H1 (cell line): Measurements from ENCODE around the gene METTL25B. TPM values are rescaled to one million over a fixed set of nuclear protein-coding genes. Genes with fewer than 3 reads are reported as not detected.

Experiments
- CTCF ChIA-PET: fragments of 300-600 bp; sonication (Branson Sonifier 250); formaldehyde crosslinking; loops from one replicate; lab custom pipeline; 2021; ENCODE audit not compliant: partially characterized antibody; lab: Charles Lee
- POLR2A ChIA-PET: fragments of 300-600 bp; sonication (Branson Sonifier 250); formaldehyde crosslinking; loops from one replicate; lab custom pipeline; 2021; ENCODE audit warnings: inconsistent platforms; ENCODE audit not compliant: partially characterized antibody; lab: Charles Lee
- DNase-seq, 2 experiments: peaks; one replicate each; pipeline versions ENCODE4 v3.0.0 to v3.0.0-alpha.2; 2010 to 2022; ENCODE audit warnings: low spot score in 2 of 2, low read depth in 1 of 2, mixed read lengths in 1 of 2
- FAIRE-seq: peaks from 2 replicates; lab custom pipeline; 2011; peaks lifted over from hg19 to GRCh38; lab: Jason Lieb, UNC
- H2AFZ ChIP-seq: 2 replicates; pipeline ENCODE4 v1.8.1; 2012; ENCODE audit warnings: low read length, inconsistent platforms
- H2AK5ac ChIP-seq: 2 replicates; pipeline ENCODE4 v1.6.1; 2013; ENCODE audit warnings: low read depth, low read length
- H2BK120ac ChIP-seq: replicated peaks from 2 replicates; pipeline ENCODE3; 2013; ENCODE audit warnings: low read depth, low read length, inconsistent platforms
- H2BK12ac ChIP-seq: 2 replicates; pipeline ENCODE4 v1.6.1; 2013; ENCODE audit warnings: low read depth, low read length
- H2BK15ac ChIP-seq: 2 replicates; pipeline ENCODE4 v1.6.1; 2013; ENCODE audit warnings: low read length
- H2BK20ac ChIP-seq: 2 replicates; pipeline ENCODE4 v1.6.1; 2013; ENCODE audit warnings: low read length
- H2BK5ac ChIP-seq: 2 replicates; pipeline ENCODE4 v1.6.1; 2013; ENCODE audit warnings: low read depth, low read length
- H3K14ac ChIP-seq: 2 replicates; pipeline ENCODE4 v1.6.1; 2013; ENCODE audit warnings: inconsistent platforms; ENCODE audit not compliant: insufficient read length
- H3K18ac ChIP-seq: 2 replicates; pipeline ENCODE4 v1.6.1; 2013; ENCODE audit warnings: low read length; ENCODE audit errors: extremely low read depth
- H3K23ac ChIP-seq: 2 replicates; pipeline ENCODE4 v1.6.1; 2013; ENCODE audit warnings: inconsistent platforms; ENCODE audit not compliant: insufficient read length
- H3K23me2 ChIP-seq: 2 replicates; pipeline ENCODE4 v1.6.1; 2013; ENCODE audit warnings: low read depth, low read length
- H3K27ac ChIP-seq: 2 replicates; pipeline ENCODE4 v1.6.1; 2011; ENCODE audit warnings: low read depth, low read length, inconsistent platforms
- H3K27me3 ChIP-seq, 4 experiments: replicated peaks in 1 of 4; 1 replicate in 1 of 4; 2 replicates in 3 of 4; pipeline versions ENCODE4 v1.6.1 to v1.8.1; 2011 to 2013; ENCODE audit warnings: low read length in 3 of 4, mild to moderate bottlenecking in 3 of 4, inconsistent platforms in 2 of 4, mixed read lengths in 2 of 4, moderate library complexity in 1 of 4; ENCODE audit not compliant: control insufficient read depth in 3 of 4, insufficient read depth in 3 of 4; ENCODE audit errors: extremely low read depth in 1 of 4
- H3K36me3 ChIP-seq, 4 experiments: 2 replicates each; pipeline versions ENCODE4 v1.6.1 to v1.8.1; 2011 to 2013; ENCODE audit warnings: mild to moderate bottlenecking in 4 of 4, low read length in 3 of 4, moderate library complexity in 2 of 4, control low read depth in 1 of 4, inconsistent platforms in 1 of 4; ENCODE audit not compliant: insufficient read depth in 4 of 4, control insufficient read depth in 2 of 4
- H3K4ac ChIP-seq: replicated peaks from 2 replicates; pipeline ENCODE3; 2013; ENCODE audit warnings: low read length, low read depth, mixed read lengths, inconsistent platforms; ENCODE audit not compliant: insufficient read length
- H3K4me1 ChIP-seq, 4 experiments: replicated peaks in 1 of 4; 1 replicate in 1 of 4; 2 replicates in 3 of 4; pipeline versions ENCODE4 v1.6.1 to v1.8.1; 2011 to 2013; ENCODE audit warnings: low read length in 3 of 4, inconsistent platforms in 2 of 4, mixed read lengths in 1 of 4; ENCODE audit not compliant: insufficient read depth in 4 of 4, control insufficient read depth in 3 of 4
- H3K4me2 ChIP-seq, 2 experiments: 2 replicates each; pipeline versions ENCODE4 v1.6.1 to v1.8.1; 2011 to 2013; ENCODE audit warnings: low read depth in 2 of 2, low read length in 2 of 2, control low read depth in 1 of 2, inconsistent platforms in 1 of 2, mild to moderate bottlenecking in 1 of 2; ENCODE audit not compliant: insufficient read depth in 1 of 2
- H3K4me3 ChIP-seq, 4 experiments: fragments of 200-600, 300-600 bp in 1 of 4; sonication (generic), shearing (Covaris generic), sonication (Bioruptor Twin) in 1 of 4; 2 replicates each; pipeline versions ENCODE4 v1.5.1 to v1.8.1; 2011 to 2016; ENCODE audit warnings: low read length in 4 of 4, low read depth in 3 of 4, control low read depth in 2 of 4, inconsistent platforms in 2 of 4, mild to moderate bottlenecking in 2 of 4, mixed read lengths in 1 of 4, moderate library complexity in 1 of 4; ENCODE audit not compliant: insufficient read depth in 2 of 4; ENCODE audit errors: extremely low read depth in 1 of 4
- H3K56ac ChIP-seq: replicated peaks from 2 replicates; pipeline ENCODE3; 2013; ENCODE audit warnings: low read depth, mild to moderate bottlenecking, mixed read lengths, low read length, inconsistent platforms; ENCODE audit not compliant: insufficient read length
- H3K79me1 ChIP-seq: 2 replicates; pipeline ENCODE4 v1.6.1; 2013; ENCODE audit warnings: low read depth, low read length, control low read depth
- H3K79me2 ChIP-seq, 2 experiments: 2 replicates each; pipeline versions ENCODE4 v1.6.1 to v1.8.1; 2012 to 2013; ENCODE audit warnings: low read length in 2 of 2, mild to moderate bottlenecking in 2 of 2, inconsistent platforms in 1 of 2; ENCODE audit not compliant: insufficient read depth in 2 of 2, control insufficient read depth in 1 of 2
- H3K9ac ChIP-seq, 4 experiments: replicated peaks in 1 of 4; 1 replicate in 1 of 4; 2 replicates in 3 of 4; pipeline versions ENCODE4 v1.6.1 to v1.8.1; 2011 to 2013; ENCODE audit warnings: low read depth in 3 of 4, low read length in 3 of 4, control low read depth in 2 of 4, mild to moderate bottlenecking in 2 of 4, moderate library complexity in 2 of 4, inconsistent platforms in 1 of 4; ENCODE audit errors: extremely low read depth in 1 of 4
- H3K9me3 ChIP-seq, 2 experiments: 2 replicates each; pipeline versions ENCODE4 v1.6.1 to v1.8.1; 2012 to 2013; ENCODE audit warnings: mild to moderate bottlenecking in 2 of 2, moderate library complexity in 2 of 2, control low read depth in 1 of 2, inconsistent platforms in 1 of 2, low read depth in 1 of 2, low read length in 1 of 2, mixed read lengths in 1 of 2; ENCODE audit not compliant: insufficient read depth in 2 of 2
- H4K20me1 ChIP-seq, 2 experiments: replicated peaks in 1 of 2; 2 replicates each; pipeline versions ENCODE3 to v1.8.1; 2011 to 2013; ENCODE audit warnings: inconsistent platforms in 2 of 2, low read length in 2 of 2, mild to moderate bottlenecking in 1 of 2; ENCODE audit not compliant: insufficient read depth in 2 of 2, control insufficient read depth in 1 of 2
- H4K5ac ChIP-seq: 2 replicates; pipeline ENCODE4 v1.6.1; 2013; ENCODE audit warnings: low read length, low read depth, mixed read lengths, inconsistent platforms; ENCODE audit not compliant: insufficient read length
- H4K8ac ChIP-seq: 2 replicates; pipeline ENCODE4 v1.8.0; 2013; ENCODE audit warnings: mild to moderate bottlenecking, moderate library complexity, low read length, inconsistent platforms; ENCODE audit not compliant: insufficient read depth; ENCODE audit errors: extremely low read depth
- H4K91ac ChIP-seq: replicated peaks from 2 replicates; pipeline ENCODE3; 2013; ENCODE audit warnings: low read length, mixed read lengths, inconsistent platforms; ENCODE audit not compliant: insufficient read length
- WGBS, 2 experiments: shearing (Covaris generic) in 1 of 2; methylation state at CpG; one replicate each; pipeline versions ENCODE4 v1.1.6 to v1.1.7; 2013 to 2015; ENCODE audit warnings: low lambda C conversion rate in 2 of 2, mixed read lengths in 2 of 2, inconsistent platforms in 1 of 2, low coverage in 1 of 2, missing lambda C conversion rate in 1 of 2; ENCODE audit not compliant: insufficient replicate concordance in 2 of 2, insufficient coverage in 1 of 2, insufficient read length in 1 of 2; ENCODE audit errors: extremely low coverage in 1 of 2, missing lambda C conversion rate in 1 of 2; 5-methylcytosine and 5-hydroxymethylcytosine counted together
- polyA plus RNA-seq, 7 experiments: library from polyadenylated mRNA; depleted of rRNA in 3 of 7; stranded (reverse) in 5 of 7; unstranded in 2 of 7; fragments of >200 nt in 5 of 7; fragments of 200-250 nt in 2 of 7; gene quantifications; 1 replicate in 5 of 7; 2 replicates in 1 of 7; 4 replicates in 1 of 7; pipeline versions ENCODE4 v1.2.1 to v1.2.3, GENCODE V29; 2011 to 2013; ENCODE audit warnings: missing spikeins in 2 of 7, mixed read lengths in 2 of 7
- total RNA-seq: library from RNA; stranded (reverse); fragmentation: NEBNext Ultra II Directional; extraction: Animal tissue kit (Norgen Biotek cat#: 25700); gene quantifications from 2 replicates; pipeline ENCODE4 v1.2.1, GENCODE V29; 2021

METTL25B gene
- total and polyA plus RNA-seq, 2 of the 8 experiments (the other 6 are each of a cell fraction or from before 2014, with no cell fraction given): 28.4 to 30.1 TPM

- Histone ChIP-seq H2BK12ac (peak overlapping the region; percentile 78), H3K79me2 (no peaks in the 10 kb centered on the region), H2BK20ac (0 out of 2 replicates have a peak overlapping the region, but pooled peaks have one; percentile 16), H3K9me3 (no peaks in the 10 kb centered on the region), H2AK5ac (peak overlapping the region; percentile 92; the same call in 1 of the 2 replicates), H2AFZ (no peak overlapping the region), H3K9ac (0 out of 7 replicates have a peak overlapping the region, but pooled peaks of 1 of the 4 experiments have one; percentile 14), H3K18ac (peak overlapping the region; percentile 99), H3K56ac (no peak overlapping the region), H2BK15ac (peak overlapping the region; percentile 48; the same call in 1 of the 2 replicates), H3K4me2 (peak overlapping the region; percentile 14 to 72), H2BK120ac (peak overlapping the region; percentile 76), H3K27me3 (peaks cover 0 to 7% (median 0%) of the 10 kb centered on the region in 4 experiments; a peak in 2 of 7 replicates), H3K27ac (no peak overlapping the region), H3K23ac (no peak overlapping the region), H4K8ac (no peak overlapping the region), H4K5ac (no peak overlapping the region), H3K23me2 (peaks cover 10% of the 10 kb centered on the region; the same call in 1 of the 2 replicates), H3K4ac (peak overlapping the region; percentile 91), H4K20me1 (no peaks in the 10 kb centered on the region), H2BK5ac (peak overlapping the region; percentile 42; the same call in 1 of the 2 replicates), H4K91ac (peak overlapping the region; percentile 49), H3K79me1 (no peaks in the 10 kb centered on the region), H3K4me1 (peaks cover 24 to 51% (median 38%) of the 10 kb centered on the region in 4 experiments), H3K4me3 (peak overlapping the region in 3 of 4 experiments; percentile 23 to 52 (median 40); a peak in 5 of 8 replicates), H3K14ac (no peak overlapping the region), H3K36me3 (no peaks in the 10 kb centered on the region)
- DNase-seq (no peak), FAIRE-seq (no peak)
- POLR2A ChIA-PET: interaction anchor here (1.3 to 13.9 kb wide), 14 partner anchors 15 to 169 kb away, joined by 3 to 530 read pairs (median 6); partner anchors contain the start of genes CRABP2, HDGF, INSRR and ISG20L2
- WGBS, 2 experiments: 20% methylated on average over 9 of the region's 10 CpGs; no CpG with 5 or more reads in 1 of the 2 experiments
- CTCF ChIA-PET: interaction anchor here (0.5 to 66.0 kb wide), 49 partner anchors 3 to 237 kb away, joined by 3 to 4284 read pairs (median 9); partner anchors contain the start of genes BCAN, CRABP2, HAPLN2 and INSRR
These were observed 38.2 kb upstream of the METTL25B start for GRCh38 chr1:156689953-156690674.
